WERI-Rb-1 (cell line): ENCODE data around the gene GLCE.

ENCODE experiments used
- DNase-seq: peaks from one replicate; pipeline ENCODE4 v3.0.0-alpha.2; 2020
- H3K27ac ChIP-seq: fragments of 250-450 bp; sonication (Bioruptor Pico); 2 replicates; pipeline ENCODE4 v1.5.1; 2020; ENCODE audit warnings: mild to moderate bottlenecking, moderate library complexity
- H3K27me3 ChIP-seq: fragments of 250-450 bp; sonication (Bioruptor Pico); 2 replicates; pipeline ENCODE4 v1.5.1; 2021; ENCODE audit warnings: mild to moderate bottlenecking, low read depth, moderate library complexity; ENCODE audit not compliant: insufficient read depth, severe bottlenecking
- H3K36me3 ChIP-seq: fragments of 250-450 bp; sonication (Bioruptor Pico); 2 replicates; pipeline ENCODE4 v1.5.1; 2020; ENCODE audit warnings: mild to moderate bottlenecking, moderate library complexity
- H3K4me3 ChIP-seq: 2 replicates; pipeline ENCODE4 v1.5.1; 2011; ENCODE audit warnings: low read depth, mild to moderate bottlenecking, control low read depth, low read length
- H3K9me3 ChIP-seq: fragments of 250-450 bp; sonication (Bioruptor Pico); 2 replicates; pipeline ENCODE4 v1.5.1; 2021; ENCODE audit warnings: mild to moderate bottlenecking, moderate library complexity; ENCODE audit not compliant: severe bottlenecking
- TF ChIP-seq, protein P1 (sequence below): IDR thresholded peaks from 2 replicates; pipeline ENCODE4 v1.5.1; 2011; ENCODE audit warnings: low read depth, mild to moderate bottlenecking, control low read depth, inconsistent platforms, low read length

Gene GLCE

DNA sequence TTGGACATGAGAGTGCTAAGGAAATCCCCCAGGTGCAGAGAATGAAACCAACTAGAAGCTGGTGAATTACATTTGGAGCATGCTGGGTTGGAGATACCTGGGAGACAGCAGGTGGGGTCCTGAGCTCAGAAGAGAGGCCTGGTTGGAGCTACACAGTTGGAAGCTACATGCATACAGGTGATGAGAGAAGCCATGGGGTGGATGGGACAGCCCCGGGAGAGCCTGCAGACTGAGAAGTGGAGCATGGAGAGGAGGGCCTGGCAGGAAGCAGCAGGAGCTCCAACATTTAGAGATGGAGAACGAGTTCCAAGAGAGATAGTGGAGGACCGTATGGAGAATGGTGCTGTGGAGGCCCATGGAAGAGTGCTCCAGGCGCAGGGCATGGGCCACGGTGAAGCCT is 148.5 kb downstream of the GLCE start:
- Histone ChIP-seq H3K36me3 (no peaks in the 10 kb centered on the region), H3K4me3 (no peak overlapping the region), H3K27me3 (no peaks in the 10 kb centered on the region), H3K27ac (no peak overlapping the region), H3K9me3 (peaks cover 4% of the 10 kb centered on the region)
- DNase-seq: no peak
- TF ChIP-seq, protein P1, sequence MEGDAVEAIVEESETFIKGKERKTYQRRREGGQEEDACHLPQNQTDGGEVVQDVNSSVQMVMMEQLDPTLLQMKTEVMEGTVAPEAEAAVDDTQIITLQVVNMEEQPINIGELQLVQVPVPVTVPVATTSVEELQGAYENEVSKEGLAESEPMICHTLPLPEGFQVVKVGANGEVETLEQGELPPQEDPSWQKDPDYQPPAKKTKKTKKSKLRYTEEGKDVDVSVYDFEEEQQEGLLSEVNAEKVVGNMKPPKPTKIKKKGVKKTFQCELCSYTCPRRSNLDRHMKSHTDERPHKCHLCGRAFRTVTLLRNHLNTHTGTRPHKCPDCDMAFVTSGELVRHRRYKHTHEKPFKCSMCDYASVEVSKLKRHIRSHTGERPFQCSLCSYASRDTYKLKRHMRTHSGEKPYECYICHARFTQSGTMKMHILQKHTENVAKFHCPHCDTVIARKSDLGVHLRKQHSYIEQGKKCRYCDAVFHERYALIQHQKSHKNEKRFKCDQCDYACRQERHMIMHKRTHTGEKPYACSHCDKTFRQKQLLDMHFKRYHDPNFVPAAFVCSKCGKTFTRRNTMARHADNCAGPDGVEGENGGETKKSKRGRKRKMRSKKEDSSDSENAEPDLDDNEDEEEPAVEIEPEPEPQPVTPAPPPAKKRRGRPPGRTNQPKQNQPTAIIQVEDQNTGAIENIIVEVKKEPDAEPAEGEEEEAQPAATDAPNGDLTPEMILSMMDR: no peak

DNA sequence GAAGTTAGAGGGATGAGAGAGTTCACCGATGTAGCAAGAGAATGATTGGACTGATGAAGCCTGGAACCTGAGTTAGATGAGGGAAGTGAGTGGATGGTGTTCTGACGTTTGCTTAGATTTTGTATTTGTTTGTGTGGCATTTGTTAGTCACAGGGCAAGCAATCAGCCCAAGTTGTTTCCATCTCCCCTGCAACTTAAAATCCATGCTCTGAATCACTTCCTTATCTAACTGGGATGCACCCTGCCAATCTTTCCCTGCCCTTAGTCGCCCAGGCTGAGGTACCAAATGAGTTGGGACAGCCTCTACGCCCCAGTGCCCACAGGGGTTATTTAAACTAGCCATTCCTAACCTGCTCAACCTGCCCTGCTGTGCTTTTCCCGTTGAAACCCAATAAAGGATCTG is 150.9 kb downstream of the GLCE start:
- DNase-seq: no peak
- H3K9me3 ChIP-seq: peaks cover 4% of the 10 kb centered on the region
- H3K4me3 ChIP-seq: no peak overlapping the region
- no peaks in the 10 kb centered on the region for H3K36me3 ChIP-seq
- no peaks in the 10 kb centered on the region for H3K27me3 ChIP-seq
- no peak overlapping the region for H3K27ac ChIP-seq
- TF ChIP-seq, protein P1: no peak

GRCh38 chr15:69313432-69314000 is 153.1 kb downstream of the GLCE start:
- no peak for DNase-seq
- H3K9me3 ChIP-seq: no peaks in the 10 kb centered on the region
- H3K27me3 ChIP-seq: no peaks in the 10 kb centered on the region
- no peak overlapping the region for H3K4me3 ChIP-seq
- TF ChIP-seq, protein P1: no peak
- no peak overlapping the region for H3K27ac ChIP-seq
- no peaks in the 10 kb centered on the region for H3K36me3 ChIP-seq

DNA sequence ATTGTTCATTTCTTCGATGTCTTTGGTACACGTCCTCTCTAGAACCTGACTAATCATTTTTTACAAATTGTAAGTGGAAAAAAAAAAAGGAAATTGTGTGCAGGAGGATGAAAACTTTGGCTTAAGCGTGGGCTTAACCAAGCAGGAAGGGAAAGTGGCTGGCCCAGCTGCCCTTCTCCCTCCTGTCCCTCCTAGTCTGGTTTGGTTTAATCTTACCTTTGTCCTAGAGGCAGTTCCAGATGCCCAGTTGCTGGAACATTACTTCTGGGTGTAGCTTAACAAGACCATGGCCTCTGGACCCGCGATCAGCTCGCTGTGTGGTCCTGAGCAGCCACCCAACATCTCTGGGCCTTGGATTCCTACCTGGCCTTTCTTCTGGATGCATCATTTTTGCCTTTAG is 153.7 kb downstream of the GLCE start:
- Histone ChIP-seq H3K9me3 (no peaks in the 10 kb centered on the region), H3K4me3 (no peak overlapping the region), H3K27me3 (no peaks in the 10 kb centered on the region), H3K27ac (no peak overlapping the region), H3K36me3 (no peaks in the 10 kb centered on the region)
- TF ChIP-seq, protein P1: no peak
- DNase-seq: no peak

DNA sequence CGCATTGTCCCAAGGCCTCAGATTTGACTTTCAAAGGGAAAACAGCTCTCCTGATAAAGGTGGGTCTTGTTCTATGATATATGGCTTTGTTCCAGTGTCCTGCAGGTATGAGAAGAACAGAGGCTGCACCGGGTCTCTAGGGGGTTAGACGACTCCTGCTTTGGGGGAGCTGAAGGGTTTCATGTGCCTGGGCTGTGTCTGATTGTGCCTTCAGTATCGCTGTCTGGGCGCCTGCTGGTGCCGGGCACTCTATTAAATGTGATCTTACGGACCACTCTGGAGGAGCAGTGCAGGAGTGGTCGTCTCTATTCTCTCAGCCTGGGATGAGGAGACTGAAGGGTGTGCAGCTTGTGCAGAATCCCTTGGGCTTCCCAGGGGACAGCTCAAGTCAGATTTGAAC is 154.3 kb downstream of the GLCE start:
- no peak for DNase-seq
- Histone ChIP-seq H3K27ac (no peak overlapping the region), H3K36me3 (no peaks in the 10 kb centered on the region), H3K9me3 (no peaks in the 10 kb centered on the region), H3K27me3 (no peaks in the 10 kb centered on the region), H3K4me3 (no peak overlapping the region)
- TF ChIP-seq, protein P1: no peak
